Neuron (in vitro differentiated cells): ENCODE data around the gene UBE2D1.

Experiments used
- H2AFZ ChIP-seq: one replicate; pipeline ENCODE4 v1.6.1; 2013; ENCODE audit warnings: low read depth, mild to moderate bottlenecking, inconsistent platforms, low read length, moderate library complexity
- H3K27me3 ChIP-seq: one replicate; pipeline ENCODE4 v1.6.1; 2013; ENCODE audit warnings: low read length; ENCODE audit not compliant: insufficient read depth
- H3K36me3 ChIP-seq: one replicate; pipeline ENCODE4 v1.6.1; 2013; ENCODE audit warnings: low read length; ENCODE audit not compliant: insufficient read depth
- H3K4me1 ChIP-seq: one replicate; pipeline ENCODE4 v1.6.1; 2013; ENCODE audit warnings: low read length; ENCODE audit not compliant: insufficient read depth
- H3K4me3 ChIP-seq: 2 replicates; pipeline ENCODE4 v1.5.1; 2013; ENCODE audit warnings: mild to moderate bottlenecking, low read length, moderate library complexity
- H3K9me3 ChIP-seq: one replicate; pipeline ENCODE4 v1.6.1; 2013; ENCODE audit warnings: low read length

UBE2D1 gene

GRCh38 chr10:58334817-58335305, at the start of gene UBE2D1:
Gene UBE2D1 (plus strand): TSS chr10:58335006. CDS start chr10:58335202, 196 bp downstream.
- Histone ChIP-seq H3K27me3 (peaks cover 9% of the 10 kb centered on the region), H3K9me3 (no peaks in the 10 kb centered on the region), H2AFZ (peak within 1 kb of the TSS; percentile 90), H3K36me3 (no peaks in the 10 kb centered on the region), H3K4me1 (peaks cover 13% of the 10 kb centered on the region), H3K4me3 (peak within 1 kb of the TSS; percentile 92)

- Histone ChIP-seq H3K27me3 (no peaks in the 10 kb centered on the region), H3K4me3 (no peak overlapping the region), H3K9me3 (no peaks in the 10 kb centered on the region), H2AFZ (no peak overlapping the region), H3K36me3 (no peaks in the 10 kb centered on the region), H3K4me1 (no peaks in the 10 kb centered on the region)
These were observed 43.1 kb upstream of the UBE2D1 start for GRCh38 chr10:58291538-58292174.

- Histone ChIP-seq H3K9me3 (no peaks in the 10 kb centered on the region), H3K4me3 (no peak overlapping the region), H3K4me1 (no peaks in the 10 kb centered on the region)
These were observed 40.8 kb upstream of the UBE2D1 start for GRCh38 chr10:58293989-58294388.

GRCh38 chr10:58299580-58299979, 35.2 kb upstream of the UBE2D1 start:
- H3K4me3 ChIP-seq: no peak overlapping the region
- H3K4me1 ChIP-seq: no peaks in the 10 kb centered on the region
- H3K27me3 ChIP-seq: no peaks in the 10 kb centered on the region
- H3K36me3 ChIP-seq: no peaks in the 10 kb centered on the region
- H2AFZ ChIP-seq: no peak overlapping the region
- no peaks in the 10 kb centered on the region for H3K9me3 ChIP-seq

More at GRCh38 chr10:58293989-58294388, 40.8 kb upstream of the UBE2D1 start:
- Histone ChIP-seq H3K27me3 (no peaks in the 10 kb centered on the region), H3K36me3 (no peaks in the 10 kb centered on the region), H2AFZ (no peak overlapping the region)

- H3K4me1 ChIP-seq: no peaks in the 10 kb centered on the region
- H3K27me3 ChIP-seq: no peaks in the 10 kb centered on the region
- H3K4me3 ChIP-seq: no peak overlapping the region
- no peaks in the 10 kb centered on the region for H3K9me3 ChIP-seq
- H3K36me3 ChIP-seq: no peaks in the 10 kb centered on the region
- no peak overlapping the region for H2AFZ ChIP-seq
These were observed 34.1 kb upstream of the UBE2D1 start for GRCh38 chr10:58300676-58301075.

- Histone ChIP-seq H3K9me3 (no peaks in the 10 kb centered on the region), H3K36me3 (no peaks in the 10 kb centered on the region), H3K4me3 (no peak overlapping the region), H3K4me1 (no peaks in the 10 kb centered on the region), H2AFZ (no peak overlapping the region), H3K27me3 (no peaks in the 10 kb centered on the region)
These were observed 32.6 kb upstream of the UBE2D1 start for GRCh38 chr10:58302254-58302653.

- Histone ChIP-seq H3K9me3 (no peaks in the 10 kb centered on the region), H3K36me3 (no peaks in the 10 kb centered on the region), H2AFZ (no peak overlapping the region), H3K27me3 (no peaks in the 10 kb centered on the region), H3K4me1 (no peaks in the 10 kb centered on the region), H3K4me3 (no peak overlapping the region)
These were observed 30.6 kb upstream of the UBE2D1 start for GRCh38 chr10:58304099-58304633.

- H3K4me3 ChIP-seq: no peak overlapping the region
- H2AFZ ChIP-seq: no peak overlapping the region
- no peaks in the 10 kb centered on the region for H3K4me1 ChIP-seq
- no peaks in the 10 kb centered on the region for H3K9me3 ChIP-seq
- H3K36me3 ChIP-seq: no peaks in the 10 kb centered on the region
- no peaks in the 10 kb centered on the region for H3K27me3 ChIP-seq
These were observed 29.0 kb upstream of the UBE2D1 start for GRCh38 chr10:58305821-58306220.

- Histone ChIP-seq H3K9me3 (no peaks in the 10 kb centered on the region), H2AFZ (no peak overlapping the region), H3K36me3 (no peaks in the 10 kb centered on the region), H3K4me1 (no peaks in the 10 kb centered on the region), H3K4me3 (no peak overlapping the region), H3K27me3 (peaks cover 4% of the 10 kb centered on the region)
These were observed 27.1 kb upstream of the UBE2D1 start for GRCh38 chr10:58307676-58308075.

GRCh38 chr10:58311026-58311425, 23.8 kb upstream of the UBE2D1 start:
- Histone ChIP-seq H3K4me3 (no peak overlapping the region), H2AFZ (no peak overlapping the region), H3K36me3 (no peaks in the 10 kb centered on the region), H3K9me3 (no peaks in the 10 kb centered on the region), H3K27me3 (peaks cover 4% of the 10 kb centered on the region), H3K4me1 (no peaks in the 10 kb centered on the region)

GRCh38 chr10:58316874-58317273, 17.9 kb upstream of the UBE2D1 start:
- H3K4me1 ChIP-seq: no peaks in the 10 kb centered on the region
- no peaks in the 10 kb centered on the region for H3K9me3 ChIP-seq
- H3K4me3 ChIP-seq: no peak overlapping the region
- H2AFZ ChIP-seq: no peak overlapping the region
- peaks cover 4% of the 10 kb centered on the region for H3K27me3 ChIP-seq
- no peaks in the 10 kb centered on the region for H3K36me3 ChIP-seq

- Histone ChIP-seq H2AFZ (no peak overlapping the region), H3K4me1 (no peaks in the 10 kb centered on the region), H3K36me3 (no peaks in the 10 kb centered on the region), H3K4me3 (no peak overlapping the region), H3K9me3 (no peaks in the 10 kb centered on the region), H3K27me3 (no peaks in the 10 kb centered on the region)
These were observed 16.5 kb upstream of the UBE2D1 start for GRCh38 chr10:58318346-58318745.

- Histone ChIP-seq H3K9me3 (no peaks in the 10 kb centered on the region), H2AFZ (no peak overlapping the region), H3K4me3 (no peak overlapping the region), H3K36me3 (no peaks in the 10 kb centered on the region), H3K27me3 (no peaks in the 10 kb centered on the region), H3K4me1 (no peaks in the 10 kb centered on the region)
These were observed 15.2 kb upstream of the UBE2D1 start for GRCh38 chr10:58319599-58319998.
